ENCODE results near the gene HERC4.

The HERC4 gene

GRCh38 chr10:68107651-68108050, 32.6 kb upstream of the HERC4 start:
- DNase-seq (ENCODE audit: insufficient read length): no peak
- no peak for FAIRE-seq
- TF ChIP-seq TAF1 (IDR thresholded peaks at IDR 0.05; ENCODE audit: borderline replicate concordance, low read depth, low read length): no peak
- TF ChIP-seq POLR2A (IDR thresholded peaks at IDR 0.05; ENCODE audit: low read depth, low read length): no peak
- no peak for TF ChIP-seq POLR2AphosphoS5 (IDR thresholded peaks at IDR 0.05; ENCODE audit: low read depth, low read length)

GRCh38 chr10:68106656-68107055, 31.6 kb upstream of the HERC4 start:
- FAIRE-seq (no peak), DNase-seq (ENCODE audit: insufficient read length) (no peak)
- TF ChIP-seq POLR2A (IDR thresholded peaks at IDR 0.05; ENCODE audit: low read depth, low read length): no peak

GRCh38 chr10:68105820-68106219, 30.7 kb upstream of the HERC4 start:
- peak; percentile 27 for FAIRE-seq
- no peak for TF ChIP-seq POLR2A (IDR thresholded peaks at IDR 0.05; ENCODE audit: low read depth, low read length)
- TF ChIP-seq POLR2AphosphoS5 (IDR thresholded peaks at IDR 0.05; ENCODE audit: low read depth, low read length): no peak

GRCh38 chr10:68103901-68104300, 28.8 kb upstream of the HERC4 start:
- no peak for FAIRE-seq

More at GRCh38 chr10:68105820-68106219, 30.7 kb upstream of the HERC4 start:
- DNase-seq (ENCODE audit: insufficient read length): no peak

GRCh38 chr10:68103261-68103878, 28.3 kb upstream of the HERC4 start:
- DNase-seq (ENCODE audit: insufficient read length) (no peak), FAIRE-seq (no peak)
- no peak for TF ChIP-seq POLR2A (IDR thresholded peaks at IDR 0.05; ENCODE audit: low read depth, low read length)
- no peak for TF ChIP-seq POLR2AphosphoS5 (IDR thresholded peaks at IDR 0.05; ENCODE audit: low read depth, low read length)
- no peak for TF ChIP-seq TAF1 (IDR thresholded peaks at IDR 0.05; ENCODE audit: borderline replicate concordance, low read depth, low read length)

More at GRCh38 chr10:68103901-68104300, 28.8 kb upstream of the HERC4 start:
- DNase-seq (ENCODE audit: insufficient read length): no peak
- no peak for TF ChIP-seq POLR2A (IDR thresholded peaks at IDR 0.05; ENCODE audit: low read depth, low read length)
- no peak for TF ChIP-seq POLR2AphosphoS5 (IDR thresholded peaks at IDR 0.05; ENCODE audit: low read depth, low read length)
- no peak for TF ChIP-seq TAF1 (IDR thresholded peaks at IDR 0.05; ENCODE audit: borderline replicate concordance, low read depth, low read length)

- FAIRE-seq: no peak
These were observed 26.0 kb upstream of the HERC4 start for GRCh38 chr10:68101066-68101465.

GRCh38 chr10:68099736-68100135, 24.7 kb upstream of the HERC4 start:
- no peak for TF ChIP-seq TAF1 (IDR thresholded peaks at IDR 0.05; ENCODE audit: borderline replicate concordance, low read depth, low read length)
- TF ChIP-seq POLR2A (IDR thresholded peaks at IDR 0.05; ENCODE audit: low read depth, low read length): no peak
- TF ChIP-seq POLR2AphosphoS5 (IDR thresholded peaks at IDR 0.05; ENCODE audit: low read depth, low read length): no peak
- FAIRE-seq (no peak), DNase-seq (ENCODE audit: insufficient read length) (no peak)

More at GRCh38 chr10:68101066-68101465, 26.0 kb upstream of the HERC4 start:
- no peak for DNase-seq (ENCODE audit: insufficient read length)
- no peak for TF ChIP-seq POLR2AphosphoS5 (IDR thresholded peaks at IDR 0.05; ENCODE audit: low read depth, low read length)

- no peak for TF ChIP-seq POLR2AphosphoS5 (IDR thresholded peaks at IDR 0.05; ENCODE audit: low read depth, low read length)
- FAIRE-seq (no peak), DNase-seq (ENCODE audit: insufficient read length) (no peak)
These were observed 21.9 kb upstream of the HERC4 start for GRCh38 chr10:68096913-68097516.

- TF ChIP-seq POLR2A (IDR thresholded peaks at IDR 0.05; ENCODE audit: low read depth, low read length) (no peak), TAF1 (IDR thresholded peaks at IDR 0.05; ENCODE audit: borderline replicate concordance, low read depth, low read length) (no peak), POLR2AphosphoS5 (IDR thresholded peaks at IDR 0.05; ENCODE audit: low read depth, low read length) (no peak)
- FAIRE-seq: no peak
- no peak for DNase-seq (ENCODE audit: insufficient read length)
These were observed 20.1 kb upstream of the HERC4 start for GRCh38 chr10:68095153-68095552.

- TF ChIP-seq POLR2AphosphoS5 (IDR thresholded peaks at IDR 0.05; ENCODE audit: low read depth, low read length) (no peak), TAF1 (IDR thresholded peaks at IDR 0.05; ENCODE audit: borderline replicate concordance, low read depth, low read length) (no peak), POLR2A (IDR thresholded peaks at IDR 0.05; ENCODE audit: low read depth, low read length) (no peak)
- no peak for FAIRE-seq
These were observed 17.4 kb upstream of the HERC4 start for GRCh38 chr10:68092512-68092911.

GRCh38 chr10:68090586-68090985, 15.5 kb upstream of the HERC4 start:
- DNase-seq (ENCODE audit: insufficient read length) (no peak), FAIRE-seq (no peak)
- TF ChIP-seq TAF1 (IDR thresholded peaks at IDR 0.05; ENCODE audit: borderline replicate concordance, low read depth, low read length) (no peak), POLR2A (IDR thresholded peaks at IDR 0.05; ENCODE audit: low read depth, low read length) (no peak), POLR2AphosphoS5 (IDR thresholded peaks at IDR 0.05; ENCODE audit: low read depth, low read length) (no peak)

More at GRCh38 chr10:68092512-68092911, 17.4 kb upstream of the HERC4 start:
- no peak for DNase-seq (ENCODE audit: insufficient read length)

GRCh38 chr10:68088740-68089139, 13.7 kb upstream of the HERC4 start:
- DNase-seq (ENCODE audit: insufficient read length) (no peak), FAIRE-seq (no peak)
- TF ChIP-seq POLR2A (IDR thresholded peaks at IDR 0.05; ENCODE audit: low read depth, low read length): no peak
- TF ChIP-seq POLR2AphosphoS5 (IDR thresholded peaks at IDR 0.05; ENCODE audit: low read depth, low read length): no peak
- no peak for TF ChIP-seq TAF1 (IDR thresholded peaks at IDR 0.05; ENCODE audit: borderline replicate concordance, low read depth, low read length)

Data from GM12892 (cell line).